PC-3 (cell line): ENCODE data around the gene VSIG10L2.

Experiments used
- CTCF ChIP-seq: fragments of 300-600 bp; sonication (generic); conservative IDR thresholded peaks from 2 replicates; pipeline ENCODE4 v1.5.1; 2017; ENCODE audit warnings: antibody characterized with exemption, low read depth, mild to moderate bottlenecking, low read length
- EZH2 ChIP-seq: fragments of 300-600 bp; sonication (generic); IDR thresholded peaks from one replicate; pipeline ENCODE4 v1.6.1; 2017; ENCODE audit warnings: antibody characterized with exemption, mild to moderate bottlenecking, low read length; ENCODE audit not compliant: unreplicated experiment
- EZH2phosphoT487 ChIP-seq: fragments of 300-600 bp; sonication (generic); IDR thresholded peaks from 2 replicates; pipeline ENCODE4 v1.6.1; 2018; ENCODE audit warnings: mild to moderate bottlenecking, antibody characterized with exemption, low read length, borderline replicate concordance

DNA sequence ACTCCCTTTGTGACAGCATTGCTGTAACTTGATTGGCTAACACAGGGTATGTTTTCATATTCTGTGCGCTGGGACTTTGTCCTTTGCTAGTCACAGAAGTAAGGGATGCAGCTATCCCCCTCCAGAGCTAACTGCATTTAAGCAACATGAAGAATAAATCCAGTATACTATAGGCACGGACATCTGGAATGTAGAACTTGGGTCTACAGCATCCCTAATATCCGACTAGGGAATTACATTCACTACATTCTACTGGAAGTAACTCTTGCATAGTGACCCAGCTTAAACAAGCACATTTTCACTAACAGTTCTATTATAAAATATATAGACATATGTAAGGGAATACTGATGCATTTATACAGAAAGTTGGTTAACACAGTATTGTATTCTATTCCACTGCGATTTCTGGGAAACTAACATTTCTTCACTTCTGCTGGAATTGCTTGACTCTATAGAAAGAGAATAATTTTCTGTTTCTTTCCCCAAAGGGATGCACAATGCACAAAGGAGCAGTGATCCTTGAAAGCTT, 13.1 kb downstream of the VSIG10L2 start:
- no peak for TF ChIP-seq CTCF
- TF ChIP-seq EZH2phosphoT487: no peak
- TF ChIP-seq EZH2: no peak
